Activated CD8-positive, alpha-beta T cell treated with anti-CD3 and anti-CD28 coated beads for 36 hours (primary cell): ENCODE data around the gene VKORC1. TPM values are rescaled to one million over a fixed set of nuclear protein-coding genes. Genes with fewer than 3 reads are reported as not detected.

Experiments
- ATAC-seq: fragments of 200-7000 bp; cut with Tn5 transposase; one replicate; pipeline ENCODE4 v1.10.0; 2021; ENCODE audit warnings: mild to moderate bottlenecking, moderate library complexity
- CTCF ChIA-PET: fragments of 350-600 bp; sonication (Branson Sonifier 250); formaldehyde crosslinking; loops from one replicate; lab custom pipeline; 2021; ENCODE audit warnings: antibody characterized with exemption; lab: Charles Lee
- POLR2A ChIA-PET: fragments of 350-600 bp; sonication (Branson Sonifier 250); formaldehyde crosslinking; loops from one replicate; lab custom pipeline; 2021; ENCODE audit warnings: antibody characterized with exemption; lab: Charles Lee
- DNase-seq: peaks from one replicate; pipeline ENCODE4 v3.0.0-alpha.2; 2020
- H3K27ac Mint-ChIP-seq: one replicate; pipeline ENCODE4 v1.8.0; 2021; ENCODE audit warnings: mild to moderate bottlenecking, mixed read lengths
- H3K27me3 Mint-ChIP-seq: one replicate; pipeline ENCODE4 v1.8.0; 2021; ENCODE audit warnings: mixed read lengths
- H3K36me3 Mint-ChIP-seq: one replicate; pipeline ENCODE4 v1.8.0; 2021; ENCODE audit warnings: low read depth, mixed read lengths
- H3K4me1 Mint-ChIP-seq: one replicate; pipeline ENCODE4 v1.8.0; 2021; ENCODE audit warnings: low read depth, mixed read lengths
- H3K4me3 Mint-ChIP-seq: one replicate; pipeline ENCODE4 v1.8.0; 2021; ENCODE audit warnings: mild to moderate bottlenecking, moderate library complexity, mixed read lengths
- H3K9me3 Mint-ChIP-seq: one replicate; pipeline ENCODE4 v1.8.0; 2021; ENCODE audit warnings: mixed read lengths
- CTCF ChIP-seq: fragments of 200-600 bp; IDR thresholded peaks from one replicate; pipeline ENCODE4 v1.8.0; 2022; ENCODE audit warnings: antibody characterized with exemption, mild to moderate bottlenecking
- intact Hi-C: fragments of 100-400 bp; cut with micrococcal nuclease; formaldehyde crosslinking; loops from one replicate; pipeline ENCODE4 v1.10.0; 2022
- total RNA-seq, 2 experiments: library from RNA; stranded (reverse); gene quantifications; one replicate each; pipeline ENCODE4 v1.2.3, GENCODE V29; 2021

The VKORC1 gene
- total RNA-seq, 2 experiments from 2014 or later: 68.5 to 71.5 TPM

DNA sequence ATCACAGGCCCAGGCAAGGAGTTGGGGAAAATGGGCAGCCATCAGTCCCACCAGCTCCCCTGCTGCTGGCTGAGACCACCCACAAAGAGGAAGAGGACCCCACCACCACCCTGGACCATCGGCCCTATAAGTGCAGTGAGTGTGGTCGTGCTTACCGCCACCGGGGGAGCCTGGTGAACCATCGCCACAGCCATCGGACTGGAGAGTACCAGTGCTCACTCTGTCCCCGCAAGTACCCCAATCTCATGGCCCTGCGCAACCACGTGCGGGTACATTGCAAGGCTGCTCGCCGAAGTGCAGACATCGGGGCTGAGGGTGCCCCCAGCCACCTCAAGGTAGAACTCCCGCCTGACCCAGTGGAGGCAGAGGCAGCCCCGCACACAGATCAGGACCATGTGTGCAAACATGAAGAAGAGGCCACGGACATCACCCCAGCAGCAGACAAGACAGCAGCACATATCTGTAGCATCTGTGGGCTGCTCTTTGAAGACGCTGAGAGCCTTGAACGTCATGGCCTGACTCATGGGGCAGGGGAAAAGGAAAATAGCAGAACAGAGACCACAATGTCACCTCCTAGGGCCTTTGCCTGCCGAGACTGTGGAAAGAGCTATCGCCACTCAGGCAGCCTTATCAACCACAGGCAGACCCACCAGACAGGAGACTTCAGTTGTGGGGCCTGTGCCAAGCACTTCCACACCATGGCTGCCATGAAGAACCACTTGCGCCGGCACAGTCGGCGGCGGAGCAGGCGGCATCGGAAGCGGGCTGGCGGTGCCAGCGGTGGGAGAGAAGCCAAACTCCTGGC, 16.8 kb downstream of the VKORC1 start:
- Mint-ChIP-seq H3K27ac (peak overlapping the region; percentile 55), H3K27me3 (no peaks in the 10 kb centered on the region), H3K4me1 (peaks cover 45% of the 10 kb centered on the region), H3K9me3 (no peaks in the 10 kb centered on the region), H3K4me3 (no peak overlapping the region), H3K36me3 (peaks cover 48% of the 10 kb centered on the region)
- DNase-seq (no peak), ATAC-seq (no peak)
- CTCF ChIA-PET: interaction anchor here (0.7 kb wide), 1 partner anchor 18 kb away, joined by 3 read pairs; no protein-coding TSS in a partner anchor
- intact Hi-C loops: no loop called here
- POLR2A ChIA-PET: interaction anchor here (0.6 to 2.1 kb wide), 4 partner anchors 11 to 119 kb away, joined by 3 to 5 read pairs (median 4); partner anchors contain the start of genes FUS and PRSS53
- TF ChIP-seq CTCF: no peak

GRCh38 chr16:31077024-31077423, 17.6 kb downstream of the VKORC1 start:
- ATAC-seq: no peak
- Mint-ChIP-seq H3K4me1 (peaks cover 44% of the 10 kb centered on the region), H3K9me3 (no peaks in the 10 kb centered on the region), H3K27ac (no peak overlapping the region), H3K27me3 (no peaks in the 10 kb centered on the region), H3K4me3 (no peak overlapping the region), H3K36me3 (peaks cover 49% of the 10 kb centered on the region)
- ChIA-PET POLR2A (interaction anchor here (0.6 to 2.1 kb wide), 4 partner anchors 12 to 118 kb away, joined by 3 to 5 read pairs (median 4); partner anchors contain the start of genes FUS and PRSS53), CTCF (interaction anchor here (0.7 kb wide), 1 partner anchor 19 kb away, joined by 3 read pairs; no protein-coding TSS in a partner anchor)
- intact Hi-C loops: no loop called here
- no peak for TF ChIP-seq CTCF
- DNase-seq: no peak

DNA sequence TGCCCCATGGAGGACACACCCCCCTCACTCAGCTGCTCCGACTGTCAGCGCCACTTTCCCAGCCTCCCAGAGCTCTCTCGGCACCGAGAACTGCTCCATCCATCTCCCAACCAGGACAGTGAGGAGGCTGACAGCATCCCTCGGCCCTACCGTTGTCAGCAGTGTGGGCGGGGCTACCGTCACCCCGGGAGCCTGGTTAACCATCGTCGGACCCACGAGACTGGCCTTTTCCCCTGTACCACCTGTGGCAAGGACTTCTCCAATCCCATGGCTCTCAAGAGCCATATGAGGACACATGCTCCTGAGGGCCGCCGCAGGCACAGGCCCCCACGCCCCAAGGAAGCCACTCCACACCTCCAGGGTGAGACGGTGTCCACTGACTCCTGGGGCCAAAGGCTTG, 18.3 kb downstream of the VKORC1 start:
- ATAC-seq (no peak), DNase-seq (no peak)
- peaks cover 51% of the 10 kb centered on the region for H3K4me1 Mint-ChIP-seq
- ChIA-PET CTCF (interaction anchor here (1.3 kb wide), 1 partner anchor 66 kb away, joined by 4 read pairs; no protein-coding TSS in a partner anchor), POLR2A (interaction anchor here (0.6 to 1.4 kb wide), 3 partner anchors 104 to 117 kb away, joined by 3 to 4 read pairs (median 3); partner anchors contain the start of gene FUS)
- TF ChIP-seq CTCF: no peak
- H3K9me3 Mint-ChIP-seq: no peaks in the 10 kb centered on the region
- no peaks in the 10 kb centered on the region for H3K27me3 Mint-ChIP-seq
- peak overlapping the region; percentile 27 for H3K27ac Mint-ChIP-seq
- peak overlapping the region; percentile 96 for H3K4me3 Mint-ChIP-seq
- H3K36me3 Mint-ChIP-seq: peaks cover 49% of the 10 kb centered on the region
- intact Hi-C loops: no loop called here

GRCh38 chr16:31074814-31075183, 19.8 kb downstream of the VKORC1 start:
- peak overlapping the region; percentile 96 for H3K4me3 Mint-ChIP-seq
- H3K27ac Mint-ChIP-seq: peak overlapping the region; percentile 98
- no peak for DNase-seq
- intact Hi-C loops: loop anchor here (5.0 kb wide), 1 partner anchor 42 kb away; the partner anchor contains the start of gene STX4
- ChIA-PET CTCF (interaction anchor here (0.9 to 2.4 kb wide), 6 partner anchors 20 to 383 kb away, joined by 3 to 15 read pairs (median 6); partner anchors contain the start of genes HSD3B7 and VKORC1), POLR2A (interaction anchor here (0.6 to 2.9 kb wide), 19 partner anchors 10 to 125 kb away, joined by 3 to 23 read pairs (median 6); partner anchors contain the start of genes FUS, KAT8, PRSS53 and STX4)
- no peak for ATAC-seq
- H3K36me3 Mint-ChIP-seq: peaks cover 40% of the 10 kb centered on the region
- no peak for TF ChIP-seq CTCF
- H3K27me3 Mint-ChIP-seq: no peaks in the 10 kb centered on the region
- no peaks in the 10 kb centered on the region for H3K9me3 Mint-ChIP-seq
- H3K4me1 Mint-ChIP-seq: peaks cover 45% of the 10 kb centered on the region
